ENCODE measurements around the gene ZNF598.

The ZNF598 gene

GRCh38 chr16:2025878-2026460 is 16.3 kb upstream of the ZNF598 start:
- Histone ChIP-seq H3K27ac (ENCODE audit: low read depth, low read length) (no peak overlapping the region), H3K79me2 (ENCODE audit: control insufficient read depth, low read length) (no peaks in the 10 kb centered on the region), H3K4me1 (ENCODE audit: control insufficient read depth, low read length) (peaks cover 19% of the 10 kb centered on the region), H3K36me3 (ENCODE audit: control insufficient read depth, low read length) (no peaks in the 10 kb centered on the region), H3K4me3 (ENCODE audit: low read length) (no peak overlapping the region; the same call in 1 of the 2 replicates), H3K9me3 (ENCODE audit: control insufficient read depth, insufficient read depth, low read length) (no peaks in the 10 kb centered on the region), H4K20me1 (ENCODE audit: control insufficient read depth, insufficient read depth, low read depth, low read length) (no peaks in the 10 kb centered on the region; the same call in 1 of the 2 replicates), H3F3A (ENCODE audit: control insufficient read depth, insufficient read depth) (no peaks in the 10 kb centered on the region; the same call in 1 of the 2 replicates), H3K4me2 (ENCODE audit: low read length) (no peak overlapping the region; the same call in 1 of the 2 replicates), H3K9me2 (replicated peaks; ENCODE audit: control insufficient read depth, low read length) (no peaks in the 10 kb centered on the region), H3K27me3 (ENCODE audit: control insufficient read depth, low read length) (peaks cover 44% of the 10 kb centered on the region)
- TF ChIP-seq EZH2phosphoT487 (IDR thresholded peaks at IDR 0.05; ENCODE audit: borderline replicate concordance, low read length), result 0 out of 2 replicates have a peak, but pooled peaks have one; percentile 20
- TF ChIP-seq, protein P1, sequence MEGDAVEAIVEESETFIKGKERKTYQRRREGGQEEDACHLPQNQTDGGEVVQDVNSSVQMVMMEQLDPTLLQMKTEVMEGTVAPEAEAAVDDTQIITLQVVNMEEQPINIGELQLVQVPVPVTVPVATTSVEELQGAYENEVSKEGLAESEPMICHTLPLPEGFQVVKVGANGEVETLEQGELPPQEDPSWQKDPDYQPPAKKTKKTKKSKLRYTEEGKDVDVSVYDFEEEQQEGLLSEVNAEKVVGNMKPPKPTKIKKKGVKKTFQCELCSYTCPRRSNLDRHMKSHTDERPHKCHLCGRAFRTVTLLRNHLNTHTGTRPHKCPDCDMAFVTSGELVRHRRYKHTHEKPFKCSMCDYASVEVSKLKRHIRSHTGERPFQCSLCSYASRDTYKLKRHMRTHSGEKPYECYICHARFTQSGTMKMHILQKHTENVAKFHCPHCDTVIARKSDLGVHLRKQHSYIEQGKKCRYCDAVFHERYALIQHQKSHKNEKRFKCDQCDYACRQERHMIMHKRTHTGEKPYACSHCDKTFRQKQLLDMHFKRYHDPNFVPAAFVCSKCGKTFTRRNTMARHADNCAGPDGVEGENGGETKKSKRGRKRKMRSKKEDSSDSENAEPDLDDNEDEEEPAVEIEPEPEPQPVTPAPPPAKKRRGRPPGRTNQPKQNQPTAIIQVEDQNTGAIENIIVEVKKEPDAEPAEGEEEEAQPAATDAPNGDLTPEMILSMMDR (IDR thresholded peaks at IDR 0.05; ENCODE audit: low read depth, low read length, poor library complexity, severe bottlenecking), result no peak

DNA sequence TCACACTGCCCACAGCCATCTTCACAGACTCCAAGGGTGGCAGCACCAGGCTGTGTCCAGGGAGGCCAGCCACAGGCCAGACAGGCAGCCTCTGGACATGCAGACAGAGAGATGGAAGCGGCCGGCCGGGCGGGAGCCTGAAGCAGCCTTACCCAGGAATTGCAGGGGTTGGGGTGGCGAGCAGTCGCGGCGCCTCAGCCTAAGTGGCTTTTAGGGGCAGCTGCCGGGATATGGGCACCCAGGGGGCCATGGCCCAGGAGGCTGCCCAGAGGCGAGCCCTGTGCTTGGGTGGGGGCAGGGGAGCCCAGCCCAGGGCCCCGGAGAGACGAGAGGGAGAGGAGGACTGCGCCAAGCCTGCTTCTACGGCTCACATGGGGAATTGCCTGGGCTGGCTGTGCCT is 15.6 kb upstream of the ZNF598 start:
- peaks cover 50% of the 10 kb centered on the region for H3K27me3 ChIP-seq (ENCODE audit: control insufficient read depth, low read length)
- H3K36me3 ChIP-seq (ENCODE audit: control insufficient read depth, low read length), result no peaks in the 10 kb centered on the region
- no peaks in the 10 kb centered on the region for H3K9me2 ChIP-seq (replicated peaks; ENCODE audit: control insufficient read depth, low read length)
- no peaks in the 10 kb centered on the region for H3K9me3 ChIP-seq (ENCODE audit: control insufficient read depth, insufficient read depth, low read length)
- TF ChIP-seq, protein P1 (IDR thresholded peaks at IDR 0.05; ENCODE audit: low read depth, low read length, poor library complexity, severe bottlenecking), result no peak
- no peak for TF ChIP-seq EZH2phosphoT487 (IDR thresholded peaks at IDR 0.05; ENCODE audit: borderline replicate concordance, low read length)
- no peak overlapping the region for H3K4me3 ChIP-seq (ENCODE audit: low read length)
- no peaks in the 10 kb centered on the region for H3K79me2 ChIP-seq (ENCODE audit: control insufficient read depth, low read length)
- no peak overlapping the region for H3K27ac ChIP-seq (ENCODE audit: low read depth, low read length)
- no peak overlapping the region for H3K4me2 ChIP-seq (ENCODE audit: low read length)
- no peaks in the 10 kb centered on the region; the same call in 1 of the 2 replicates for H4K20me1 ChIP-seq (ENCODE audit: control insufficient read depth, insufficient read depth, low read depth, low read length)
- peaks cover 19% of the 10 kb centered on the region for H3K4me1 ChIP-seq (ENCODE audit: control insufficient read depth, low read length)
- no peaks in the 10 kb centered on the region; the same call in 1 of the 2 replicates for H3F3A ChIP-seq (ENCODE audit: control insufficient read depth, insufficient read depth)

GRCh38 chr16:2024032-2024420 is 14.4 kb upstream of the ZNF598 start:
- H3K27me3 ChIP-seq (ENCODE audit: control insufficient read depth, low read length), result peaks cover 60% of the 10 kb centered on the region

More at GRCh38 chr16:2024032-2024420, 14.4 kb upstream of the ZNF598 start:
- no peak overlapping the region for H3K4me2 ChIP-seq (ENCODE audit: low read length)
- H4K20me1 ChIP-seq (ENCODE audit: control insufficient read depth, insufficient read depth, low read depth, low read length), result no peaks in the 10 kb centered on the region; the same call in 1 of the 2 replicates
- no peaks in the 10 kb centered on the region for H3K9me2 ChIP-seq (replicated peaks; ENCODE audit: control insufficient read depth, low read length)
- no peak overlapping the region for H3K27ac ChIP-seq (ENCODE audit: low read depth, low read length)
- H3F3A ChIP-seq (ENCODE audit: control insufficient read depth, insufficient read depth), result no peaks in the 10 kb centered on the region; the same call in 1 of the 2 replicates
- peaks cover 19% of the 10 kb centered on the region for H3K4me1 ChIP-seq (ENCODE audit: control insufficient read depth, low read length)
- H3K79me2 ChIP-seq (ENCODE audit: control insufficient read depth, low read length), result no peaks in the 10 kb centered on the region
- TF ChIP-seq EZH2phosphoT487 (IDR thresholded peaks at IDR 0.05; ENCODE audit: borderline replicate concordance, low read length), result no peak
- TF ChIP-seq, protein P1 (IDR thresholded peaks at IDR 0.05; ENCODE audit: low read depth, low read length, poor library complexity, severe bottlenecking), result no peak
- no peaks in the 10 kb centered on the region for H3K9me3 ChIP-seq (ENCODE audit: control insufficient read depth, insufficient read depth, low read length)
- no peaks in the 10 kb centered on the region for H3K36me3 ChIP-seq (ENCODE audit: control insufficient read depth, low read length)
- no peak overlapping the region for H3K4me3 ChIP-seq (ENCODE audit: low read length)
